HG03565 (cell line): ENCODE results near the gene PFDN5.

Experiments used
- ATAC-seq: cut with Tn5 transposase; IDR thresholded peaks from one replicate; pipeline ENCODE4 v1.9.1; 2021; ENCODE audit warnings: mild to moderate bottlenecking, moderate library complexity; ENCODE audit not compliant: unreplicated experiment

The PFDN5 gene

DNA sequence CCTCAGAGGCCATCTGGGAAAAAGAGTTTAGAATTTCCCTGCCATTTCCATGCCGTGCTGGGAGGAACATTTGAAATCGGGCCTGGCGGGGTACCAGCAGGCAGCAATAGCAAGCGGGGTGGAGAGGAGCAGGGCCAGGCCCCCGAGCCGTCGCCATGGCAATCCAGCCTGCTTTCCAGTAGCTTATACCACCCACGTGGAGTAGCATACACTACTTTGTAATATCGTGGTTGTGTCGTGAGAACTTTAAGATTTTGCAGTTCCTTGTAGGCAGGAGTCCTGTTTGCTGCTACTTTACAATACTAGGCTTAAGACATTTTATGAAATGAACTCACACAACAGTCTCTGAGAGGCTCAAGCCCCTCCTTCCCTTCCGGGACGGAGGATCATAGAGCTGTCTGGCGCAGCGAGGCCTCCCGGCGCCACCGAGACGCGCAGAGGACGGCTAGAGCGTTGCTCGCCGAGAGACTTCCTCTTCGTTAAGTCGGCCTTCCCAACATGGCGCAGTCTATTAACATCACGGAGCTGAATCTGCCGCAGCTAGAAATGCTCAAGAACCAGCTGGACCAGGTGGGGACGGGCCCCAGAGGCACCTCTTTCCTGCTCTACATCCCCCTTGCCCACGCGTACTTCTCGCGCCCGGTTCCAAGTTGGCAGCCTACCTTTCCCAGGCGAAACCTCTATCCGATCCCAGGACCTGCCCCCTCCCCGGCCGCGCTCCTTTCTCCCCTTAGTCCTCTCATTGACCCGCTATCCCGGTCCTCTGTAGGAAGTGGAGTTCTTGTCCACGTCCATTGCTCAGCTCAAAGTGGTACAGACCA, at the start of gene PFDN5:
TSS of gene PFDN5 (plus strand) at position 473 of the 821 bp plus-strand sequence. CDS start at position 499, 26 bp downstream.
- ATAC-seq: peak; percentile 72

DNA sequence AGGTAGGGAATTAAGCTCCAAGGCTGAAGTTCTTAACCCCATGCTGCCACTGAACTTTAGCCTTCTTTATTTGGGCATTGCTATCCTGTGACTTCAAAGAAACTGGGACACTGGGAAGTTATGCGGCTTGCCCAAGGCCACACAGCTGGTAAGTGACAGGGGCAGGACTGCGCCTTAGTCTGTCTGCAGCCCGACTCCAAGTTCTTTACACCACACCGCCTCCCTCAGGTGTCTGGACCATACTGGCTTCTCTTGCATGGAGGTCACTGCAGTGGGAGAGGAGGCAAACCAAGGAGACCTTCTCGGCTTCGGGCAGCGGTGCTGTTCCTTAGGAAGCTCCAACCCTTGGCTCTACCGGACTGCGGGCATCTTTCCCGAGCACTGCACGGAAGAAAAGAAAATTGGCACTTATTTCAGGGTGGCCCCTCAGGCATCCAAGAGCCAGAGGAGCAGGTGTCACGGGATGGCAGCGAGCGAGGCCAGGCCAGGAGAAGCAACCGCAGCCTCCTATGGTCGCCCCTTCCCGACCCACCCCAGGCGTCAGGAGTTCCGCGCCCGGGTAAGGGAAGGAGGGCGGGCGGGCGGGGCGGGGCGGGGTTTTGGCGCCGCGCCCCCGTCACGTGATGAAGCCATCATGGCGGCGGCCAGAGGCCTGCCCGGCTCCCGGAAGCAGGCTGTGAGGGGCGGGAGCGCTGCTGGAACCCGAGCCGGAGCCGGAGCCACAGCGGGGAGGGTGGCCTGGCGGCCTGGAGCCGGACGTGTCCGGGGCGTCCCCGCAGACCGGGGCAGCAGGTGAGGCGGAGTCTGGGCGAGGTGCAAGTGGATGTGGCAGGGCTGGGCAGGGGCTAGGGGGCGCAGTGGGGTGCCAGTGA, 43.6 kb upstream of the PFDN5 start:
- peak; percentile 53 for ATAC-seq

DNA sequence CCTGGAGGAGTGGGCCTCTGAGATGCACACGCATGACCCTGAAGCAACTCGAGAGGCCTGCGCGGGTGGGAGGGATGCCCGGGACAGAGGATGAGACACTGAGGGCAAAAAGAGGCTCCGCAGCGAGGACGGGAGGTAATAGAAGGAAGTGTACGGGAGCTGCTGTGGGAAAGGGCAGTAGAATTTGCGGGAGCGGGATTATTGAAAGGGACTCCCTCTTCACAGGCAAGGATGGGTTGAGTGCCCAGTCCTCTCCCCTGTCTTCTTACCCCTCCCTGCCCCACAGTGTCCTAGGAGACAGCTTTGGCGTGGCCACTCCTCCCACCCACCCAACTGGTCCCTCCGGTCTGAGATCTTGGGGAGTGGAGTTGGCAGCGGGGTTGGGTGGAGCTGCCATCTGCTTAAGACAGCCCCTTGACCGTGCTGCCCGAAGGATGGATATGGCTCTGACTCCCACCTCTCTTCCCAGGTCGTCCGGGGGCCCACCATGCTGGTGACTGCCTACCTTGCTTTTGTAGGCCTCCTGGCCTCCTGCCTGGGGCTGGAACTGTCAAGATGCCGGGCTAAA, 42.9 kb upstream of the PFDN5 start:
- no peak for ATAC-seq

DNA sequence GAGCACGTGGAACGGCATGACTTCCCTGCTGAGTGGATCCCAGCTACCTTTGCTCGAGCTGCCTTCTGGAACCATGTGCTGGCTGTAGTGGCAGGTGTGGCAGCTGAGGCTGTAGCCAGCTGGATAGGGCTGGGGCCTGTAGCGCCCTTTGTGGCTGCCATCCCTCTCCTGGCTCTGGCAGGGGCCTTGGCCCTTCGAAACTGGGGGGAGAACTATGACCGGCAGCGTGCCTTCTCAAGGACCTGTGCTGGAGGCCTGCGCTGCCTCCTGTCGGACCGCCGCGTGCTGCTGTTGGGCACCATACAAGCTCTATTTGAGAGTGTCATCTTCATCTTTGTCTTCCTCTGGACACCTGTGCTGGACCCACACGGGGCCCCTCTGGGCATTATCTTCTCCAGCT, 42.0 kb upstream of the PFDN5 start:
- ATAC-seq: no peak

GRCh38 chr12:53254816-53255545, 40.4 kb upstream of the PFDN5 start:
- ATAC-seq: no peak

GRCh38 chr12:53255996-53256395, 39.3 kb upstream of the PFDN5 start:
- no peak for ATAC-seq

- ATAC-seq: no peak
These were observed 36.5 kb upstream of the PFDN5 start for GRCh38 chr12:53258541-53259539.

DNA sequence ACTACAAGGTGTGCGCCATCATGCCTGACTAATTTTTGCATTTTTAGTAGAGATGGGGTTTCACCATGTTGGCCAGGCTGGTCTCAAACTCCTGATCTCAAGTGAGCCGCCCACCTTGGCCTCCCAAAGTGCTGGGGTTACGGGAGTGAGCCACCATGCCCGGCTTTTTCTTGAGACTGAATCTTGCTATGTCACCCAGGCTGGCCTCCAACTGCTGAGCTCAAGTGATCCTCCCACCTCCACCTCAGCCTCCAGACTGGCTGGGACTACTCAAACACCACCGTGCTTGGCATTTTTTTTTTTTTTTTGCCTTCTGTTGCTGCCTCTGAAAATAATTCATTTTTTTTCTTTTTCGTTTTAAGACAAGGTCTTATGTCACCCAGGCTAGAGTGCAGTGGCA, 35.5 kb upstream of the PFDN5 start:
- ATAC-seq: no peak

DNA sequence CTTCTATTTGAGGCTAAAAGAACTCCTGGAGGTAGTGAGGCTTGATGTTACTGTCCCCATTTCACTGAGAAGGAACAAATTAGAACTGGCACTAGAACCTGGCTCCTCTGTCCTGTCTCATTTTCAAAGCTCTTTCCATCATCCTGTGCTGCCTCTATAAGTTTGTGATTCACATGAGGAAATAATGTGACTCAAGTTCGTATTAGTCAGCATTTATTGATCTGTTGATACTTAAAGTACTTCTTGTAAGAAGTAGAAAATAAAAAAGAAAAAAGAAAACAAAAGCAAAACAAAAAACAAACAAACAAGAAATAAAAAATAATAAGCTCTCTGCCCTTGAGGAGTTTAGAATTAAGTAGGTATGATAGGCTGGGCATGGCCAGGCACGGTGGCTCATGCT, 29.6 kb upstream of the PFDN5 start:
- ATAC-seq: no peak

DNA sequence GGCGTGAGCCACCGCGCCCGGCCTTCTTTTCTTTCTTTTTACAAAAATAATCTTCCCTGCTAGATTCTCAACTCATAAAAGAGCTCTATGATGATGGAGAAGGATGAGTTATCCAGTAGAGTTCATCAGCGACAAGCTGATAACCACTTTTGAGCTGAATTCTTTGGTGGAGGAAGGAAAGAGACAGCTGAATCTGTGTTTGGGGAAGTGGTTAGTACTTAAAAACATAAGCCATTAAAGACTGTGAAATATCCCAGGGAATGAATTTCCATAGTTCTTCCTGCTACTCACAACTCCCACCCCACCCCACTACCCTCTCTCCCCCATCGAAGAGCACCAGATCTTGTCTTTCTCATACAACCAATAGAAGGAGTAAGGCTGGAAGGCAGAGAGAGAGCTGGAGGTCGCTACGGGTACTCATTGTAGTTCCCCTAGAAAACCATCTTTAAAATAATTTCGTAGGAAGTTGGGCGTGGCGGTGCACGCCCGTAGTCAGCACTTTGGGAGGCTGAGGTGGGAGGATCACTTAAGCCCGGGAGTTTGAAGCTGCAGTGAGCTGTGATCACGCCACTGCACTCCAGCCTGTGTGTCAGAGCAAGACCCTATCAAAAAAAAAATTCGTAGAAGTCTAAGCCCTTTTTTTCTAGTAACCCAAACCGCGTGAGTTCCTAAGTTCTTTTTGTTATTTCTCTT, 27.9 kb upstream of the PFDN5 start:
- ATAC-seq: no peak

DNA sequence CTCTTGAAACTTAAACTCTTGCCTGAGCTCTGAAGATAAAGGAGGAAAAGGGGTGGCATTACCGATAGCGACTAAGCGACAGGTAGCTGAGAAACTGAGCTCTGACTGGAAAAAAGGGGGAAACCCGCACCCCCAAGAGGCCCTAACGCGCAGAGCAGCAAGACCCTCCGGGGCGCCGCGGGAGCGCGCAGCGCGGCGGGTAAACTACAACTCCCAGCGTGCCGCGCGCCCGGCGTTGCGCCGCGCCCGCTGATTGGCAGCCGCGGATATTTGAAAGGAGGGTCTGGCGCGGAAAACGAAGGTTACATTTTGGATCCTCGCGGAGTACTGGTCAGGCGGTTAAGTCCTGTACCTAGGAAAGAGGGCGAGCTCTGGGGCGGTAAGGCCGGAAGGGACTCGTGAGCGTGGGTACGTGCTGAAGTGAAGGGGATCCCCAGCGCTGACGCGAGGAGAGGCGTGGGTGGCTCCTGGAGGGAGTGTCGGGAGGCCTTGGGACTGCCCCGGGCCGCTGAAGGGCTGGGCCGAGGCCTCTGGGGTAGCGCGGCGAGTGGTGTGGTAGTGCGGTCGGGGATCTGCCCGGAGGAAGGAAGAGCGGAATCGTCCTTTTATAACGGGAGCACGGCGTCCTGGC, 27.2 kb upstream of the PFDN5 start, which contains the start of gene ESPL1:
TSS of gene ESPL1 (plus strand) at position 301 of the 631 bp plus-strand sequence. CDS start 468 bp downstream, outside the sequence.
- peak; percentile 69 for ATAC-seq

DNA sequence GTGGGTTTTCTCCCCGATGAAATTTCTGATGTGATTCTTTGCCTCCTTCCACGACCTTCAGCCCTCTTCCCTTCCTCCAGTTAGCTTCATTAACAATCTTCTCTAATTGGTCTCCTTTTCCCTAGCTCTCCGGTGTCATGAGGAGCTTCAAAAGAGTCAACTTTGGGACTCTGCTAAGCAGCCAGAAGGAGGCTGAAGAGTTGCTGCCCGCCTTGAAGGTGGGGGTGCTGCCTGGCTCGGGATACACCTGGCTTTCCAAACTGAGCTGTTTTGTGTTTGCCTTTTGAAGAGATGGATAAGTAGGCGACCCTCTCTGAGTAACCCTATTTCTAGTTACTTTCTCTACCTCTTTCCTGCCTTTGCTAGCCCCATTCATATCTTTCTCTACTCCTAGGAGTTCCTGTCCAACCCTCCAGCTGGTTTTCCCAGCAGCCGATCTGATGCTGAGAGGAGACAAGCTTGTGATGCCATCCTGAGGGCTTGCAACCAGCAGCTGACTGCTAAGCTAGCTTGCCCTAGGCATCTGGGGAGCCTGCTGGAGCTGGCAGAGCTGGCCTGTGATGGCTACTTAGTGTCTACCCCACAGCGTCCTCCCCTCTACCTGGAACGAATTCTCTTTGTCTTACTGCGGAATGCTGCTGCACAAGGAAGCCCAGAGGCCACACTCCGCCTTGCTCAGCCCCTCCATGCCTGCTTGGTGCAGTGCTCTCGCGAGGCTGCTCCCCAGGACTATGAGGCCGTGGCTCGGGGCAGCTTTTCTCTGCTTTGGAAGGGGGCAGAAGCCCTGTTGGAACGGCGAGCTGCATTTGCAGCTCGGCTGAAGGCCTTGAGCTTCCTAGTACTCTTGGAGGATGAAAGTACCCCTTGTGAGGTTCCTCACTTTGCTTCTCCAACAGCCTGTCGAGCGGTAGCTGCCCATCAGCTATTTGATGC, 26.4 kb upstream of the PFDN5 start:
- no peak for ATAC-seq

DNA sequence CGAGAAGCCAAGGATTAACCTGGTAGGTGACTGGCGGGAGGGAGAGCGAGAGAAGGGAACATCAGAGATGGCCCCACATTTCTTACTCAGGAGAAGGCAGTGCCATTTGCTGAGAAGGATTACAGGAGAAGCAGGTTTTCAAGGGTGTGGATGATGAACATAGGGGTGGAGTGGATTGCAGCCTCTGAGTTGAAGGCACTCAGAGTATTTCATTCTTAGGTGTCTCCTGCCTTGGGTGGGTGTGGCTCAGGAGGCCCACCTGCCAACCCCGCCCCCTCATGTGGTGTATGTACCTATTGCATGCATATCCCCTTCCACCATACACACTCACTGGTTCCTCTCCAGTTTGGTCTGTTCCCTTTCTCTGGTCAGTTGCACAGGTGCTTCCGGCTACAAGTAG, 20.9 kb upstream of the PFDN5 start:
- no peak for ATAC-seq

DNA sequence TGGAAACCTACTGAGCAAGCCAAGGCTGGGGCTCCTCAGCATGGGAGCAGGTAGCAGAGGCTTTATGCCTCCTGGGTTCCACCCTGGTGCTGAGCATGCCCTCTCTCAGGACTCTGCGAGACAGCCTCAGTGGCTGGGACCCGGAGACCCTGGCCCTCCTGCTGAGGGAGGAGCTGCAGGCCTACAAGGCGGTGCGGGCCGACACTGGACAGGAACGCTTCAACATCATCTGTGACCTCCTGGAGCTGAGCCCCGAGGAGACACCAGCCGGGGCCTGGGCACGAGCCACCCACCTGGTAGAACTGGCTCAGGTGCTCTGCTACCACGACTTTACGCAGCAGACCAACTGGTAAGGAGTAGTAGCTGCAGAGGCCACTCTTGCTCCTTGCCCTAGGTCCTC, 18.8 kb upstream of the PFDN5 start:
- no peak for ATAC-seq

DNA sequence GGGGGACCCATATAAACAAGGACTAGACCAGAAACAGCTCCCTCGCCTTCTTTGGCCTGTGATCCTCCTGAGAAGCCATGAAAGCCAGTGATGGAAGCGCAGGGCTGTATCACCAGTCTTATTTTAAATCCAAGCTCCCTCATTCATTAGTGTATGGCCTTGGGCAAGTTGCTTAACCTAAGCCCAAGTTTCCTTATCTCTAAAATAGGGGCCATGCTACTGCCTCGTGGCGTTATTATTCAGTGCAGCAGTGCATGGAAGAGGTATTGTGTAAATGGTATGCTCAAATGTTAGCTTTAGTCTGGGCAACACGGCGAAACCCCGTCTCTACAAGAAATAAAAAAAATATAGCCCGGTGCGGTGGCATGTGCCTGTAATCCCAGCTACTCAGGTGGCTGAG, 17.4 kb upstream of the PFDN5 start:
- no peak for ATAC-seq

GRCh38 chr12:53279283-53279869, 16.0 kb upstream of the PFDN5 start:
- no peak for ATAC-seq

DNA sequence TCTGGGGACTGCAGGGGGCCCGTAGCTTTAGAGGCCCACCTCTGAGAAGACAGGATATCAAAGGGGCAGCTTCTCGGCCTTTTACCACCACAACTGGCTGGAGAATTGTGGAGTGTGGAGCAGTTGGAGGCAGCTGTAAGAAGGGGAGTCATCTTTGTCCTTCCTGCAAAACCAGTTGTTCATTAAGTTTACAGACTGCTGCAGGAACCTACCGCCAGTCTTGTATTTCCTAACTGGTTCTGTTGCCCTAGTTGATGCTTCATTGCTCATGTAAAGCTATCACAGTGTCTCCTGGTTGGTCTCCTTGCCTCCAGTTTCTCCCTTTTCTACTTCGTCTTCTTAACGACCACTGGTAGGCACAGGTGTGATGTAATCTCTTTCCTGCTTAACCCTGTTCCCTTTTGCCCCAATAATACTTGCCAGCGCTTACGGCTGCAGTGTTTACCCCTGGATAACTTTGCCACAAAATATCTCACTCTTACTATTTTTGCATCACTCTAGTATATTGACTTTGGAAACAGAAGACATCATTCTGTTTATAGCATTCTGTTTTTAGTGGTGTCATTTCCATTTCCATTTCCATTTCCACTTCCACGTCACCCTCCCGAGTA, 15.3 kb upstream of the PFDN5 start:
- ATAC-seq: no peak
